HG03108 (cell line): ENCODE measurements around the gene MYOT.

Experiments used
- ATAC-seq: cut with Tn5 transposase; IDR thresholded peaks from one replicate; pipeline ENCODE4 v1.9.1; 2021; ENCODE audit warnings: moderate library complexity; ENCODE audit not compliant: unreplicated experiment

MYOT gene

DNA sequence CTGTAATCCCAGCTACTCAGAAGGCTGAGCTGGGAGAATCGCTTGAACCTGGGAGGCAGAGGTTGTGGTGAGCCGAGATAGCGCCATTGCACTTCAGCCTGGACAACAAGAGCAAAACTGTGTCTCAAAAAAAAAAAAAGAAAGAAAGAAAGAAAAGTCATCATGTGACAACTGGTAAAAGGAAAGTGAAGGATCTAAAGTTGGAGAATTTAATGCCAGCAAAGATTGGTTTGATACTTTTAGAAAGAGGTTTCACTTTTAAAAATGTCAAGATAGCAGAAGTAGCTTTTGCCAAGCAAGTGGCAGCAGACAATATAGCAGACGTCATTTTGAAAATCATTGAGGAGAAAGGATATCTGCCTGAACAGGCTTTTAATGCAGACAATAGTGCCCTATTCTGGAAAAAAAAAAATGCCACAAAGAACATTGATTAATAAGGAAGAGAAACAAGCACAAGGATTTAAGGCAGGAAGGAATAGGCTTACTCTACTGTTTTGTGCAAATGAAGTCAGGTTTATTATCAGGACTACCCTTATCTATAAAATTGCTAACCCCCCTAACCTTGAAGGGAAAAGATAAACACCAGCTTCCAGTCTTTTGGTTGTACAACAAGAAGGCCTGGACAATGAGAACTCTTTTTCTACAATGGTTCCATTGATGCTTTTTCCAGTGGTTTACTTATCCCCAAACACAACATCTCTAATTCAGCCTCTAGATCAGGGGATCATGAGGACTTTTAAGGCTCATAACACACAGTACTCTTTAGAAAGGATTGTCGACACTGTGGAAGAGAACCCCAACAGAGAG, 33.6 kb downstream of the MYOT start:
- ATAC-seq = no peak

DNA sequence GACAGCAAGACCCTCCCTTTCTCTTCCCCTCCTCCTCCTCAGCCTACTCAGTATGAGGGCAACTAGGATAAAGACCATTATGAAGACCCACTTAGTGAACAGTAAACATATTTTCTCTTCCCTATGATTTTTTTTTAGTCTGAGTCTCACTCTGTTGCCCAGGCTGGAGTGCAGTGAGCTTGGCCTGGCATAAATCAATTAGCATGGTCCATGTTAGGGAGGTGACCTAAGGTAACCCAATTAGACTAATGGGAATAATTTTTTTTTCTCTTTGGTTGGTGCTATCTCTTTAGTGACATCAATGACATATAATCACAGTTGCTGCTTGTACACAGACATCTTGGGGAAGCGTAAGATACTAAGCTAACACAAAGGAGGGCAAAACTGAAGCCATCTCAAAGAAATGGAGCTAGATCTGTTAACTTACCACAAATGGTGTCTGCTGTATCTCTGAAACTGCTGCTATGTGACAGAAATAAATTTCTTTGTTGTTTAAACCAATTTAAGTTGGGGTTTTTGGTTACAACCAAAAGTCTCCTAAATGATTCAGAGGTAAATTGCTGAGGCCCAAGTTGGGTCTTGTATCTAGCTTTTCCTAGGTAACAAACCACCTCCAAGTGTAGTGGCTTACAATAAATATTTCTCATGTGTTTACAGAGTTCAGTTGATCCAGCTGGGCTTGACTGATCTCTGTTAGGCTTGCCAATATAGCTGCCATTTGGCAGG, 34.9 kb downstream of the MYOT start:
- ATAC-seq = no peak

- no peak for ATAC-seq
Measured at GRCh38 chr5:137914758-137915157, 47.1 kb downstream of the MYOT start.

DNA sequence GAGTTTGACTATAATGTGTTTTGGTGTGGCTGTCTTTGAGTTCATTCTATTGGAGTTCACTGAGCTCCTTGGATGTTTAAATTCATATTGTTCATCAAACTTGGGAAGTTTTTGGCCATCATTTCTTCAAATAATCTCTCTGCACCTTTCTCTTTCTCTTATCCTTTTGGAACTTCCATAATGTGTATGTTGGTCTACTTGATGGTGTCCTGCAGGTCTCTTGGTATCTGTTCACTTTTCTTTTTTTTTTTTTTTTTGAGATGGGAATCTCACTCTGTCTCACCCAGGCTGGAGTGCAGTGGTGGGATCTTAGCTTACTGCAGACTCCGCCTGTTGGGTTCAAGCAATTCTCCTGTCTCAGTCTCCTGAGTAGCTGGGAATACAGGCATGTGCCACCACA, 49.3 kb downstream of the MYOT start:
- ATAC-seq = no peak

GRCh38 chr5:137921931-137922330, 54.3 kb downstream of the MYOT start:
- ATAC-seq = no peak

GRCh38 chr5:137923856-137924255, 56.2 kb downstream of the MYOT start:
- no peak for ATAC-seq

GRCh38 chr5:137932800-137933199, 65.1 kb downstream of the MYOT start:
- ATAC-seq = no peak

DNA sequence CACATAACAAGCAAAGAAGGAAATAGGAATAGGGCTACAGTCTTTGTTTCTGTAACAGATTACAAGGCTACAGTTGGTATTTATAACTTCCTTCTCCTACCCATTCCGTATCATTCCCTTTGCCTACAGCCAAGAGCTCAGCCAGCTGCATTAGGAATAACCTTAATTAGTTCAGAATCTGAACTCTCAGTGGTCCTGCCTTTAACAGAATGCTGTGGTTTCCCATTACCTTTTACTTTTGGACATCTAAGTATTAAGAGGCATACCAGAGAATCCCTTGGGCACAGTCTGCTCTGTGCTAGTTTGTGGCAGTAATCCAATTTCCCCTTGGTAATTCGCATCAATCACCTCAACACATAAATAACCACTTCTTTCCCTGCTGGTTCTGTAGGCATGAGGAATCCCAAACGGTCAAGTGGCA, 65.8 kb downstream of the MYOT start:
- no peak for ATAC-seq

DNA sequence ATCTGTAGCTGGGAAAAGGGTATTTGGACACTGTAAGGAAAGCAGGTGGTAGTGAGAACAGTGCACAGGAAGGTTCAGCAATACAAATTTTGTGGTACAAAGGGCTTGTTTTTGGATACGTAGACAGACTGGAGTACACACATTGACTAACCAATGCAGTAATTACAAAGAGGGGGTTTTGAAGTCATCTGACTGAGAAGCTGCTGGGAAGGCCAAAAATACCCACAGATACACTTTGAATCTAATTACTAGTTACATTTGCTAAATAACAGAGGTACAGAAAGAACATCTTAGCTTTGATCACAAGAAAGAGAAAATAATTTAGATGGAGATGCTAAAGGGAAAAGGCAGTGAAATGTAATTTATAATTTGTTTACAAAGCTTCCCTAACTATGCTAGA, 67.5 kb downstream of the MYOT start:
- ATAC-seq = peak; percentile 48

- peak; percentile 8 for ATAC-seq
Measured at GRCh38 chr5:137935694-137936093, 68.0 kb downstream of the MYOT start.
